Measurements from ENCODE around the gene FGGY. TPM values are rescaled to one million over a fixed set of nuclear protein-coding genes. Genes with fewer than 3 reads are reported as not detected.

The FGGY gene
- total RNA-seq, 1 experiment from 2014 or later = 12.0 TPM

DNA sequence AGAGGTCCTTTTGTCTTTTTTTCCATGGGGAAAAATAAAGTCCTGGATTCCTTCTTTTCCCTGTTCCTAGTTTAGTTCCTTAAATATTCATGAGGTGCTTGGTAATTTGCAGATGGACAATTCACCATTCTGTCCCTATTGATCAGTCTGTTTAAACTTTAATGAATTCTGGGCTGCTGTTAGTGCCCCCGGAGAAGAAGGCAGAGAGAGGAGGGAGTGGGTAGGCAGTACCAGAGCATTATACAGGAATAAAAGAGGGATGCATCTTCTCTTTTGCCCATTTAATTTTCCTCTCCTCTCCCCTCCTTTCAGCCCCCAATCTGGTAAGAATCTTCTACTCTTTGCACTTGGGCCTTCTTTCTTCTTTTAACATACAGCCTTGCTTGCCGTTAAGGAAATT, 25.9 kb downstream of the FGGY start:
- no peak overlapping the region for H3K27ac Mint-ChIP-seq
- H3K9me3 Mint-ChIP-seq = peaks cover 50% of the 10 kb centered on the region

DNA sequence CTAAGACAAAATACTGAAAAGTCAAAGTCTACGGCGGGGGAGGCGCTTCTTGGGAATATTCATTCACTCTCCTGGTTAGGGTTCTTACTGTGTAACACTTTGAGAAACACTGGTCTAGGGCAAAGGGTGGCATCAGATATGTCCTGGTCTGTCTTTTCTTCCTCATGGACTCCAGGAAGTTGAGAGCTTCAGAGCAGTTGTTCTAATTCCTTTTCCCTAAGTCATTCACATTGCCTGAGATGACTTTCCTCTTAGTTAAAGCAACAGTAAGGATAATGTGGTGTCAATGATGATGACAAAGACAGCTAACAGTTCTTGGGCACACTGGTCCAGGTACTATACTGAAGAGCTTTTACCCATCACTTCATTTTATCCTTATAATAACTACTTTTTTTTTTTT, 27.0 kb downstream of the FGGY start:
- Mint-ChIP-seq H3K27ac (no peak overlapping the region), H3K4me1 (peaks cover 24% of the 10 kb centered on the region), H3K4me3 (no peak overlapping the region), H3K36me3 (peaks cover 48% of the 10 kb centered on the region), H3K27me3 (ENCODE audit: low read depth) (no peaks in the 10 kb centered on the region), H3K9me3 (peaks cover 40% of the 10 kb centered on the region)
- TF ChIP-seq GABPB1 (CRISPR knock-in tag; IDR thresholded peaks at IDR 0.05) = no peak
- TF ChIP-seq, protein P1, sequence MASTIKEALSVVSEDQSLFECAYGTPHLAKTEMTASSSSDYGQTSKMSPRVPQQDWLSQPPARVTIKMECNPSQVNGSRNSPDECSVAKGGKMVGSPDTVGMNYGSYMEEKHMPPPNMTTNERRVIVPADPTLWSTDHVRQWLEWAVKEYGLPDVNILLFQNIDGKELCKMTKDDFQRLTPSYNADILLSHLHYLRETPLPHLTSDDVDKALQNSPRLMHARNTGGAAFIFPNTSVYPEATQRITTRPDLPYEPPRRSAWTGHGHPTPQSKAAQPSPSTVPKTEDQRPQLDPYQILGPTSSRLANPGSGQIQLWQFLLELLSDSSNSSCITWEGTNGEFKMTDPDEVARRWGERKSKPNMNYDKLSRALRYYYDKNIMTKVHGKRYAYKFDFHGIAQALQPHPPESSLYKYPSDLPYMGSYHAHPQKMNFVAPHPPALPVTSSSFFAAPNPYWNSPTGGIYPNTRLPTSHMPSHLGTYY (CRISPR knock-in tag; IDR thresholded peaks at IDR 0.05) = no peak
- TF ChIP-seq, protein P2, sequence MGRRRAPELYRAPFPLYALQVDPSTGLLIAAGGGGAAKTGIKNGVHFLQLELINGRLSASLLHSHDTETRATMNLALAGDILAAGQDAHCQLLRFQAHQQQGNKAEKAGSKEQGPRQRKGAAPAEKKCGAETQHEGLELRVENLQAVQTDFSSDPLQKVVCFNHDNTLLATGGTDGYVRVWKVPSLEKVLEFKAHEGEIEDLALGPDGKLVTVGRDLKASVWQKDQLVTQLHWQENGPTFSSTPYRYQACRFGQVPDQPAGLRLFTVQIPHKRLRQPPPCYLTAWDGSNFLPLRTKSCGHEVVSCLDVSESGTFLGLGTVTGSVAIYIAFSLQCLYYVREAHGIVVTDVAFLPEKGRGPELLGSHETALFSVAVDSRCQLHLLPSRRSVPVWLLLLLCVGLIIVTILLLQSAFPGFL (CRISPR knock-in tag; IDR thresholded peaks at IDR 0.05; ENCODE audit: borderline replicate concordance) = no peak
- CTCF ChIA-PET = no interaction called here
- no peak for DNase-seq (ENCODE audit: low spot score)
- no peak for ATAC-seq
- POLR2A ChIA-PET = no interaction called here

More for the DNA sequence above, 25.9 kb downstream of the FGGY start:
- TF ChIP-seq TP53 (CRISPR knock-in tag; IDR thresholded peaks at IDR 0.05) (no peak), TEAD4 (CRISPR knock-in tag; IDR thresholded peaks at IDR 0.05) (no peak), ZNF263 (CRISPR knock-in tag; IDR thresholded peaks at IDR 0.05; ENCODE audit: low read depth) (no peak), ZNF423 (CRISPR knock-in tag; IDR thresholded peaks at IDR 0.05) (no peak), SOX15 (CRISPR knock-in tag; IDR thresholded peaks at IDR 0.05) (no peak), NR3C1 (CRISPR knock-in tag; conservative IDR thresholded peaks at IDR 0.05; ENCODE audit: low read depth) (no peak), GABPB1 (CRISPR knock-in tag; IDR thresholded peaks at IDR 0.05) (no peak), KAT7 (CRISPR knock-in tag; IDR thresholded peaks at IDR 0.05; ENCODE audit: borderline replicate concordance) (no peak), ZBTB21 (CRISPR knock-in tag; IDR thresholded peaks at IDR 0.05; ENCODE audit: borderline replicate concordance) (no peak), NFE2L1 (CRISPR knock-in tag; IDR thresholded peaks at IDR 0.05) (no peak), HMGA2 (CRISPR knock-in tag; IDR thresholded peaks at IDR 0.05) (no peak), FOXP1 (CRISPR knock-in tag; IDR thresholded peaks at IDR 0.05; ENCODE audit: borderline replicate concordance) (no peak), GTF2I (CRISPR knock-in tag; conservative IDR thresholded peaks at IDR 0.05) (no peak)
- TF ChIP-seq, protein P3, sequence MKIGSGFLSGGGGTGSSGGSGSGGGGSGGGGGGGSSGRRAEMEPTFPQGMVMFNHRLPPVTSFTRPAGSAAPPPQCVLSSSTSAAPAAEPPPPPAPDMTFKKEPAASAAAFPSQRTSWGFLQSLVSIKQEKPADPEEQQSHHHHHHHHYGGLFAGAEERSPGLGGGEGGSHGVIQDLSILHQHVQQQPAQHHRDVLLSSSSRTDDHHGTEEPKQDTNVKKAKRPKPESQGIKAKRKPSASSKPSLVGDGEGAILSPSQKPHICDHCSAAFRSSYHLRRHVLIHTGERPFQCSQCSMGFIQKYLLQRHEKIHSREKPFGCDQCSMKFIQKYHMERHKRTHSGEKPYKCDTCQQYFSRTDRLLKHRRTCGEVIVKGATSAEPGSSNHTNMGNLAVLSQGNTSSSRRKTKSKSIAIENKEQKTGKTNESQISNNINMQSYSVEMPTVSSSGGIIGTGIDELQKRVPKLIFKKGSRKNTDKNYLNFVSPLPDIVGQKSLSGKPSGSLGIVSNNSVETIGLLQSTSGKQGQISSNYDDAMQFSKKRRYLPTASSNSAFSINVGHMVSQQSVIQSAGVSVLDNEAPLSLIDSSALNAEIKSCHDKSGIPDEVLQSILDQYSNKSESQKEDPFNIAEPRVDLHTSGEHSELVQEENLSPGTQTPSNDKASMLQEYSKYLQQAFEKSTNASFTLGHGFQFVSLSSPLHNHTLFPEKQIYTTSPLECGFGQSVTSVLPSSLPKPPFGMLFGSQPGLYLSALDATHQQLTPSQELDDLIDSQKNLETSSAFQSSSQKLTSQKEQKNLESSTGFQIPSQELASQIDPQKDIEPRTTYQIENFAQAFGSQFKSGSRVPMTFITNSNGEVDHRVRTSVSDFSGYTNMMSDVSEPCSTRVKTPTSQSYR (CRISPR knock-in tag; IDR thresholded peaks at IDR 0.05) = no peak
- TF ChIP-seq, protein P4, sequence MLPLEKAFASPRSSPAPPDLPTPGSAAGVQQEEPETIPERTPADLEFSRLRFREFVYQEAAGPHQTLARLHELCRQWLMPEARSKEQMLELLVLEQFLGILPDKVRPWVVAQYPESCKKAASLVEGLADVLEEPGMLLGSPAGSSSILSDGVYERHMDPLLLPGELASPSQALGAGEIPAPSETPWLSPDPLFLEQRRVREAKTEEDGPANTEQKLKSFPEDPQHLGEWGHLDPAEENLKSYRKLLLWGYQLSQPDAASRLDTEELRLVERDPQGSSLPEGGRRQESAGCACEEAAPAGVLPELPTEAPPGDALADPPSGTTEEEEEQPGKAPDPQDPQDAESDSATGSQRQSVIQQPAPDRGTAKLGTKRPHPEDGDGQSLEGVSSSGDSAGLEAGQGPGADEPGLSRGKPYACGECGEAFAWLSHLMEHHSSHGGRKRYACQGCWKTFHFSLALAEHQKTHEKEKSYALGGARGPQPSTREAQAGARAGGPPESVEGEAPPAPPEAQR (CRISPR knock-in tag; IDR thresholded peaks at IDR 0.05) = no peak
- TF ChIP-seq, protein P5, sequence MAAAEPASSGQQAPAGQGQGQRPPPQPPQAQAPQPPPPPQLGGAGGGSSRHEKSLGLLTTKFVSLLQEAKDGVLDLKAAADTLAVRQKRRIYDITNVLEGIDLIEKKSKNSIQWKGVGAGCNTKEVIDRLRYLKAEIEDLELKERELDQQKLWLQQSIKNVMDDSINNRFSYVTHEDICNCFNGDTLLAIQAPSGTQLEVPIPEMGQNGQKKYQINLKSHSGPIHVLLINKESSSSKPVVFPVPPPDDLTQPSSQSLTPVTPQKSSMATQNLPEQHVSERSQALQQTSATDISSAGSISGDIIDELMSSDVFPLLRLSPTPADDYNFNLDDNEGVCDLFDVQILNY (CRISPR knock-in tag; IDR thresholded peaks at IDR 0.05) = no peak
- TF ChIP-seq, protein P6, sequence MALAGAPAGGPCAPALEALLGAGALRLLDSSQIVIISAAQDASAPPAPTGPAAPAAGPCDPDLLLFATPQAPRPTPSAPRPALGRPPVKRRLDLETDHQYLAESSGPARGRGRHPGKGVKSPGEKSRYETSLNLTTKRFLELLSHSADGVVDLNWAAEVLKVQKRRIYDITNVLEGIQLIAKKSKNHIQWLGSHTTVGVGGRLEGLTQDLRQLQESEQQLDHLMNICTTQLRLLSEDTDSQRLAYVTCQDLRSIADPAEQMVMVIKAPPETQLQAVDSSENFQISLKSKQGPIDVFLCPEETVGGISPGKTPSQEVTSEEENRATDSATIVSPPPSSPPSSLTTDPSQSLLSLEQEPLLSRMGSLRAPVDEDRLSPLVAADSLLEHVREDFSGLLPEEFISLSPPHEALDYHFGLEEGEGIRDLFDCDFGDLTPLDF (CRISPR knock-in tag; IDR thresholded peaks at IDR 0.05) = no peak
- TF ChIP-seq, protein P7, sequence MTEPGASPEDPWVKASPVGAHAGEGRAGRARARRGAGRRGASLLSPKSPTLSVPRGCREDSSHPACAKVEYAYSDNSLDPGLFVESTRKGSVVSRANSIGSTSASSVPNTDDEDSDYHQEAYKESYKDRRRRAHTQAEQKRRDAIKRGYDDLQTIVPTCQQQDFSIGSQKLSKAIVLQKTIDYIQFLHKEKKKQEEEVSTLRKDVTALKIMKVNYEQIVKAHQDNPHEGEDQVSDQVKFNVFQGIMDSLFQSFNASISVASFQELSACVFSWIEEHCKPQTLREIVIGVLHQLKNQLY (CRISPR knock-in tag; IDR thresholded peaks at IDR 0.05) = no peak
- TF ChIP-seq, protein P8, sequence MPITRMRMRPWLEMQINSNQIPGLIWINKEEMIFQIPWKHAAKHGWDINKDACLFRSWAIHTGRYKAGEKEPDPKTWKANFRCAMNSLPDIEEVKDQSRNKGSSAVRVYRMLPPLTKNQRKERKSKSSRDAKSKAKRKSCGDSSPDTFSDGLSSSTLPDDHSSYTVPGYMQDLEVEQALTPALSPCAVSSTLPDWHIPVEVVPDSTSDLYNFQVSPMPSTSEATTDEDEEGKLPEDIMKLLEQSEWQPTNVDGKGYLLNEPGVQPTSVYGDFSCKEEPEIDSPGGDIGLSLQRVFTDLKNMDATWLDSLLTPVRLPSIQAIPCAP (CRISPR knock-in tag; IDR thresholded peaks at IDR 0.05) = no peak
- TF ChIP-seq, protein P9, sequence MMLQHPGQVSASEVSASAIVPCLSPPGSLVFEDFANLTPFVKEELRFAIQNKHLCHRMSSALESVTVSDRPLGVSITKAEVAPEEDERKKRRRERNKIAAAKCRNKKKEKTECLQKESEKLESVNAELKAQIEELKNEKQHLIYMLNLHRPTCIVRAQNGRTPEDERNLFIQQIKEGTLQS (CRISPR knock-in tag; conservative IDR thresholded peaks at IDR 0.05) = no peak
- no peaks in the 10 kb centered on the region for H3K27me3 Mint-ChIP-seq (ENCODE audit: low read depth)
- POLR2A ChIA-PET = no interaction called here
- CTCF ChIA-PET = no interaction called here
- ATAC-seq (no peak), DNase-seq (ENCODE audit: low spot score) (no peak)
- H3K4me1 Mint-ChIP-seq = peaks cover 18% of the 10 kb centered on the region
- H3K4me3 Mint-ChIP-seq = no peak overlapping the region
- peaks cover 59% of the 10 kb centered on the region for H3K36me3 Mint-ChIP-seq

Data from WTC11 (cell line).